ENCODE data around the gene ARHGEF33.

GRCh38 chr2:38982498-38982897, 92.8 kb downstream of the ARHGEF33 start:
- TF ChIP-seq CREB1 (IDR thresholded peaks at IDR 0.05; ENCODE audit: low read depth) (no peak), TAF1 (IDR thresholded peaks at IDR 0.05; ENCODE audit: low read depth) (no peak), MAX (IDR thresholded peaks at IDR 0.05) (no peak), EGR1 (IDR thresholded peaks at IDR 0.05) (no peak), FOXM1 (IDR thresholded peaks at IDR 0.05; ENCODE audit: borderline replicate concordance, low read depth) (no peak), REST (IDR thresholded peaks at IDR 0.05; ENCODE audit: low read depth) (no peak), RAD21 (IDR thresholded peaks at IDR 0.05; ENCODE audit: low read depth) (no peak), YY1 (IDR thresholded peaks at IDR 0.05; ENCODE audit: low read depth) (no peak), EP300 (IDR thresholded peaks at IDR 0.05; ENCODE audit: borderline replicate concordance) (no peak), CEBPB (IDR thresholded peaks at IDR 0.05) (no peak), TCF12 (IDR thresholded peaks at IDR 0.05; ENCODE audit: low read depth) (no peak), TEAD4 (IDR thresholded peaks at IDR 0.05) (no peak)

Measured in Ishikawa (cell line).